Activated T-cell treated with anti-CD3 and anti-CD28 coated beads for 48 hours (primary cell): ENCODE results near the gene KLF5.
"Not testable (repeated sequence)": the region's sequence is repeated elsewhere in the genome, so short reads cannot be mapped to it uniquely, and the experiment has no call there.

Source experiments
- DNase-seq: peaks from one replicate; pipeline ENCODE4 v3.0.0-alpha.2; 2020; ENCODE audit warnings: low read depth

Gene KLF5

GRCh38 chr13:73088332-73088935 lies 29.6 kb downstream of the KLF5 start:
- DNase-seq = no peak

- no peak for DNase-seq
Measured at GRCh38 chr13:73089213-73089612, 30.4 kb downstream of the KLF5 start.

- DNase-seq = no peak
Measured at GRCh38 chr13:73090116-73090822, 31.5 kb downstream of the KLF5 start.

- DNase-seq = no peak
Measured at GRCh38 chr13:73090823-73091187, 32.0 kb downstream of the KLF5 start.

- DNase-seq = no peak
Measured at GRCh38 chr13:73092829-73093228, 34.0 kb downstream of the KLF5 start.

- DNase-seq = no peak
Measured at GRCh38 chr13:73096173-73096572, 37.4 kb downstream of the KLF5 start.

- DNase-seq = no peak
Measured at GRCh38 chr13:73096638-73097037, 37.8 kb downstream of the KLF5 start.

GRCh38 chr13:73100781-73101180 lies 42.0 kb downstream of the KLF5 start:
- DNase-seq = not testable (repeated sequence)

GRCh38 chr13:73101351-73102007 lies 42.7 kb downstream of the KLF5 start:
- DNase-seq = no peak

GRCh38 chr13:73103238-73103637 lies 44.4 kb downstream of the KLF5 start:
- no peak for DNase-seq

- DNase-seq = no peak
Measured at GRCh38 chr13:73106513-73107178, 47.8 kb downstream of the KLF5 start.

- no peak for DNase-seq
Measured at GRCh38 chr13:73107481-73107880, 48.7 kb downstream of the KLF5 start.

- no peak for DNase-seq
Measured at GRCh38 chr13:73107970-73108369, 49.2 kb downstream of the KLF5 start.

- no peak for DNase-seq
Measured at GRCh38 chr13:73109288-73109899, 50.6 kb downstream of the KLF5 start.

- no peak for DNase-seq
Measured at GRCh38 chr13:73109969-73110368, 51.2 kb downstream of the KLF5 start.

GRCh38 chr13:73110814-73111213 lies 52.0 kb downstream of the KLF5 start:
- DNase-seq = no peak

GRCh38 chr13:73111331-73111730 lies 52.5 kb downstream of the KLF5 start:
- DNase-seq = no peak

GRCh38 chr13:73119612-73120011 lies 60.8 kb downstream of the KLF5 start:
- DNase-seq = no peak
